Skeletal muscle satellite cell (primary cell): Measurements from ENCODE around the gene SELENOF. TPM values are rescaled to one million over a fixed set of nuclear protein-coding genes. Genes with fewer than 3 reads are reported as not detected.

Experiments
- H3K27me3 ChIP-seq: 2 replicates; pipeline ENCODE4 v1.7.0; 2013; ENCODE audit warnings: low read length; ENCODE audit not compliant: control insufficient read depth, insufficient read depth
- H3K36me3 ChIP-seq: 2 replicates; pipeline ENCODE4 v1.7.0; 2013; ENCODE audit warnings: mild to moderate bottlenecking, control low read depth, low read length; ENCODE audit not compliant: insufficient read depth
- H3K4me1 ChIP-seq: 2 replicates; pipeline ENCODE4 v1.7.0; 2013; ENCODE audit warnings: low read length; ENCODE audit not compliant: control insufficient read depth, insufficient read depth
- H3K4me2 ChIP-seq: 2 replicates; pipeline ENCODE4 v1.7.0; 2013; ENCODE audit warnings: mild to moderate bottlenecking, low read length
- H3K4me3 ChIP-seq: 2 replicates; pipeline ENCODE4 v1.7.0; 2013; ENCODE audit warnings: low read length
- H3K9ac ChIP-seq: 2 replicates; pipeline ENCODE4 v1.7.0; 2013; ENCODE audit warnings: mild to moderate bottlenecking, low read depth, low read length, moderate library complexity
- H3K9me3 ChIP-seq: replicated peaks from 2 replicates; pipeline ENCODE4 v1.7.0; 2013; ENCODE audit warnings: mild to moderate bottlenecking, control low read depth, low read length
- total RNA-seq: library from RNA; depleted of rRNA; stranded (reverse); fragments of >200 nt; gene quantifications from 2 replicates; pipeline ENCODE4 v1.2.3, GENCODE V29; 2012; rRNA removed

The SELENOF gene
- 171 TPM in 2 replicates for total RNA-seq

DNA sequence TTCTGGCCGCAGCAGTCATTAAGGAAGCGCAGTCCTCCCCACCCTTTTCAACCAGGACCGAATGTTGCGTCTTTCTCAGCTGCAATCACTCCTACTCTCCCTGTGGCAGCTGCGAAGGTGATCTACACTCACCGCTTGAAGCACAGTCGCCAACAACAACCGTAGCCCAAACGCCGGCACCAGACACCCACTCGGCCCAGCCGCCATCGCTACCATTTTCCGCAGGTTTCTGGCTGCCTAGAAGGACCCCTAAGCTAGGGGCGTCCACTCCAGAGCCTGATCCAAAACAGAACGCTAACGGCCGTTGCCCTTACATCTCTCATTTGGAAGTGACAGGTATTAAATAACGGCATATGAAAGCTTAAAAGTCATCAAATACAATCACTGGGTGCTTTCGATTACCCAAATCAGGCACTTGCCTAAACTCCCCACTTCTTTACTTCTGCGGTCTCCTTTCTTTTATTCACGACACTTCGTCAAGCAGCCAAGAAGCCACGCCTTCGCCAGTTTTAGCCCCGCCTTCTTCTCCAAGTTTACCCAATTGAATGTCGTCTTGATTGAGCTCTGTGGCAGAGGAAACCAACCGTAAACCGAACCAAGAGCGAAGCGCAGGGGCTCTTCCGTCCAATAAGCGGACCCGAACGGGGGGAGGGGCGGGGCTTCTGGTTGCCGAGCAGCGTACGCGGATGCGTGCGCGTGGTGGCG lies at the start of gene SELENOF:
SELENOF (minus strand) TSS at position 231 of the 705 bp plus-strand sequence; CDS start at position 216, 15 bp downstream.
- Histone ChIP-seq H3K27me3 (no peaks in the 10 kb centered on the region), H3K4me2 (peak within 1 kb of the TSS; percentile 97), H3K4me3 (peak within 1 kb of the TSS; percentile 98), H3K9me3 (no peaks in the 10 kb centered on the region), H3K36me3 (peaks cover 6% of the 10 kb centered on the region), H3K9ac (peak within 1 kb of the TSS; percentile 98), H3K4me1 (peaks cover 15% of the 10 kb centered on the region)

DNA sequence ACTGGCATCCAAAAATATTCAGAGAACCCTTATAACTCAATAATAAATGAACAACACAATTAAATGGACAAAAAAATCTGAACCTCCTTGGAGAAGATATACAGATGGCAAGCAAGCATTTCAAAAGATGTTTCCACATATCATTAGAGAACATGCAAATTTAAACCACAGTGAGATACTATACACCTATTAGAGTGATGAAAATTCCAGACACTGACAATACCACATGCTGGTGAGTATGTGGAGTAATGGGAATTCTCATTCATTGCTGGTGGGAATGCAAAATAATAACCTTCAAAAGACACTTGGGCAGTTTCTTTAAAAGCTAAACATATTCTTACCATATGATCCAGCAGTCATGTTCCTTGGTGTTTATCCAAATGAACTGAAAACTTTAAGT lies 46.6 kb upstream of the SELENOF start:
- no peaks in the 10 kb centered on the region for H3K4me1 ChIP-seq
- H3K36me3 ChIP-seq = no peaks in the 10 kb centered on the region
- no peaks in the 10 kb centered on the region for H3K27me3 ChIP-seq
- H3K4me3 ChIP-seq = no peak overlapping the region
- no peak overlapping the region for H3K9ac ChIP-seq
- no peaks in the 10 kb centered on the region for H3K9me3 ChIP-seq
- H3K4me2 ChIP-seq = no peak overlapping the region

DNA sequence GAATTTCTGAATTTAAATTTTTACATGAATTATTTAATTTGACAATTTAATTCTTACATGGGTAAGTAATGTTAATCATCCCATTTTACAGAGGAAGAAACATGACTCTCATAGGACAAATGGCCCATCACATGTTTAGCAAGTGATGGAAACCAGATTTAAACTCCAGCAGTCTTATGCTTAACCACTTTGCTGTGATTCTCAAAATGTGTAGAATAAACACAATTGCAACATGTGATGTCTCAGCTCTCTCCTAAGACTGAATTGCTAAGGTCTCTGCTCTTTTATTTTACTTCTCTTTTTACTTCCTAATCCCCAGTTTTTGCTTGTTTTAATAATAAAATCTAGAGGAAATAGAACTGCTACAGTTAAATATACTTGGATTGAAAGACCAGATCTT lies 43.3 kb upstream of the SELENOF start:
- no peak overlapping the region for H3K4me3 ChIP-seq
- H3K4me1 ChIP-seq = no peaks in the 10 kb centered on the region
- no peak overlapping the region for H3K9ac ChIP-seq

DNA sequence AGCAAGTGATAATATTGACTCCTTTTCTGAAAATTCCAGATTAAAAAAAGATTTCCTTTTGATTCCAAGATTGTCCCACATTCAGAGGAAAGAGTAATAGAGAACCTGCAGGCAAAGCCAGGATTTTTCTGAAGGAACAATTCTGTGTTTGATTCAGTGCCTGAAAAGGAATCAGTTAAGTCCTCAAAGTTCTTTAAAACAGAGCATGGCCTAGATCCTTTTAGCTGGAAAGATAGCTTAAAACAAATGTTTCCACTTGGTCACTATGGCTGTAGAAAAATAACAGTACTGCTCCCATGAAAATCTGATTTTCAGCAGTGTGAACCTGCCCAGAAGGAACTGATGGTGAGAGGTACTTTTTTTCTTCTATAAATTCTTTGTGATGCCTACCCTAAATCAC lies 42.3 kb upstream of the SELENOF start:
- Histone ChIP-seq H3K4me2 (no peak overlapping the region), H3K9ac (no peak overlapping the region), H3K27me3 (no peaks in the 10 kb centered on the region), H3K9me3 (no peaks in the 10 kb centered on the region), H3K36me3 (no peaks in the 10 kb centered on the region), H3K4me1 (no peaks in the 10 kb centered on the region), H3K4me3 (no peak overlapping the region)

More for the DNA sequence above, 43.3 kb upstream of the SELENOF start:
- H3K9me3 ChIP-seq = no peaks in the 10 kb centered on the region
- H3K27me3 ChIP-seq = no peaks in the 10 kb centered on the region
- no peak overlapping the region for H3K4me2 ChIP-seq
- no peaks in the 10 kb centered on the region for H3K36me3 ChIP-seq

DNA sequence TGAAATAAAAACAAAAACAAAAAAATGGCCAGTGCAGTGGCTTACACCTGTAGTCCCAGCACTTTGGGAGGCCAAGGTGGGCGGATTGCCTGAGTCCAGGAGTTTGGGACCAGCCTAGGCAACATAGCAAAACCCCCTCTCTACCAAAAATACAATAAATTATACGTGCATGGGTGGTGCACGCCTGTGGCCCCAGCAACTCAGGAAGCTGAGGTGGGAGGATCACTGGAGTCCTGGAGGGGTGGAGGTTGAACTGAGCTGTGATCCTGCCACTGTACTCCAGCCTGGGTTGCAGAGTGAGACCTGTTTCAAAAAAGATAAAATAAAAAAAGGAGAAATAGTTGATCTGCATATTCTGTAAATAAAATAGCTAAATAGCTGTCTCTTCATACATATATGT lies 41.8 kb upstream of the SELENOF start:
- H3K9ac ChIP-seq = no peak overlapping the region
- H3K4me2 ChIP-seq = no peak overlapping the region
- H3K4me3 ChIP-seq = no peak overlapping the region
- no peaks in the 10 kb centered on the region for H3K27me3 ChIP-seq
- H3K4me1 ChIP-seq = no peaks in the 10 kb centered on the region
- no peaks in the 10 kb centered on the region for H3K9me3 ChIP-seq
- H3K36me3 ChIP-seq = no peaks in the 10 kb centered on the region

DNA sequence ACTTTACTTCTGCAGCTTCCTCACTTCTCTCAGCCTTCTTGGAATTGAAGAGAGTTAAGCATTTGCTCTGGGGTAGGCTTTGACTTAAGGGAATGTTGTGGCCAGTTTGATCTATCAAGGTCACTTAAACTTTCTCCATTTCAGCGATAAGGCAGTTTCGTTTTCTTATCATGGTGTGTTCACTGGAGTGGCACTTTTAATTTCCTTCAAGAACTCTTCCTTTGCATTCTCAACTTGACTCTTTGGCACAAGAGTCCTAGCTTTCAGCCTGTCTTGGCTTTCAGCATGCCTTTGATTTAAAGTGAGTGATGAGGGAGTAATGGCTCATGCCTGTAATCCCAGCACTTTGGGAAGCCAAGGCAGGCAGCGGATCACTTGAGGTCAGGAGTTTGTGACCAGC lies 39.2 kb upstream of the SELENOF start:
- no peaks in the 10 kb centered on the region for H3K36me3 ChIP-seq
- H3K9me3 ChIP-seq = no peaks in the 10 kb centered on the region
- H3K4me1 ChIP-seq = no peaks in the 10 kb centered on the region
- H3K4me2 ChIP-seq = no peak overlapping the region
- H3K4me3 ChIP-seq = no peak overlapping the region
- no peaks in the 10 kb centered on the region for H3K27me3 ChIP-seq
- no peak overlapping the region for H3K9ac ChIP-seq

DNA sequence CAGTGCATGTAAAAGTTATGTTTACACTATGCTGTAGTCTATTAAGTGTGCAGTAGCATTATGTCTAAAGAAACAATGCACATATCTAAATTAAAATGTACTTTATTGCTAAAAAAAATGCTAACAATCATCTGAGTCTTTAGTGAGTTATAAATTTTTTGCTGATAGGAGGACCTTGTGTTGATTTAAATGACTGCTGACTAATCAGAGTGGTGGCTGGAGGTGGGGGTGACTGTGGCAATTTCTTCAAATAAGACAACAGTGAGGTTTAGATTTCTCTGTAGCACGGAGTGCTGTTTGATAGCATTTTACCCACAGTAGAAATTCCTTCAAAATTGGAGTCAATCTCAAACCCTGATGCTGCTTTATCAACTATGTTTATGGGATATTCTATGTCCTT lies 37.5 kb upstream of the SELENOF start:
- no peak overlapping the region for H3K4me3 ChIP-seq
- H3K27me3 ChIP-seq = no peaks in the 10 kb centered on the region
- no peaks in the 10 kb centered on the region for H3K9me3 ChIP-seq
- H3K36me3 ChIP-seq = no peaks in the 10 kb centered on the region
- no peaks in the 10 kb centered on the region for H3K4me1 ChIP-seq
- H3K4me2 ChIP-seq = no peak overlapping the region
- H3K9ac ChIP-seq = no peak overlapping the region

DNA sequence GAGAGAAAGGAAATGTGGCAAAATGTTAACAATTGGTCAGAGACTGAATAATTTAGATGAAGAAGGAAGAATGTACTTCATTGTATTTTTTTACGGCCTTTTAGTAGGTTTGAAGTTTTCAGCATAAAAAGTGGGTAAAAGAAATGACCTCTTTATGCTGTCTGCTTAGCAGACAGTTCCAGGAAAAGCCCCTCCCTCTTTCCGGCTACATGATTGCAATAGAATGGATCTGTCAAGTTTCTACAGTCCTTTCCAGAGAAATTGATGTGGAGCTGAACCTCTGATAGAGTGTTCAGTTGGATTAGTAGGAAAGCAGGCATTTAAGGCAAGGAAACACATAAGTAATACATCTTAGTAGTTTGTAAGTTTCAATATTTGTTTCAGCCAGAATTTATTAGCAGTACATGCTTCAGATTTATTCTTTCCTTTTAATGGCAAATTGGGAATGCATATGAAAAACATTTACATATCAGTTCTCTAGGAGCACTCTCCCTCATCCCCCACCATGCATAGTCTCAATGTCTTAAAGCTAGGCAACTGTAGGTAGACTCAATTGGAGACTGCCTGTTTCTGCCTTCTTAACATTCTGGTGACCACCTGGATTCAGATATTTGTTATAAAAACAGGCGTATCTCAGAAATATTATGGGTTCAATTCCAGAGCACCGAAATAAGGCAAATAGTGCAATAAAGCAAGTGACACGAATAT lies 36.9 kb upstream of the SELENOF start:
- no peaks in the 10 kb centered on the region for H3K9me3 ChIP-seq
- H3K4me2 ChIP-seq = no peak overlapping the region
- no peaks in the 10 kb centered on the region for H3K36me3 ChIP-seq
- no peaks in the 10 kb centered on the region for H3K27me3 ChIP-seq
- H3K9ac ChIP-seq = no peak overlapping the region
- no peaks in the 10 kb centered on the region for H3K4me1 ChIP-seq
- H3K4me3 ChIP-seq = no peak overlapping the region

DNA sequence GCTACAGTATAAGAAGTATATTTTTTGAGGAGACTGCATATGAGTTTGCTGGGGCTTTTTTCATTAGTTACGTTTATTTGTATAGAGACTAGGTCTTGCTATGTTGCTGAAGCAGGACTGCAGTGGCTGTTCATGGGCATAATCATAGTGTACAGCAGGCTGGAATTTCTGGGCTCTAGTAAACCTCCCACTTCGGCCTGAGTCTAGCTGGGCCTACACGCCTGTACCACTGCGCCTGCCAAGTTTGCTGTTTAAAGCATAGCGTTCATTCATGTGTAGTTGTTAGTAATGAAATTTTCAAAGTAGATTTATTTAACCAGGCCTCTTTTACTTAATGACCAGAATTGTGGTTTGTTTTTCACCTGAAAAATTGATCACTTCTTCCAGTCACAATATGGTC lies 34.3 kb upstream of the SELENOF start:
- Histone ChIP-seq H3K4me1 (no peaks in the 10 kb centered on the region), H3K9ac (no peak overlapping the region), H3K27me3 (no peaks in the 10 kb centered on the region), H3K9me3 (no peaks in the 10 kb centered on the region), H3K4me3 (no peak overlapping the region), H3K36me3 (no peaks in the 10 kb centered on the region), H3K4me2 (no peak overlapping the region)

DNA sequence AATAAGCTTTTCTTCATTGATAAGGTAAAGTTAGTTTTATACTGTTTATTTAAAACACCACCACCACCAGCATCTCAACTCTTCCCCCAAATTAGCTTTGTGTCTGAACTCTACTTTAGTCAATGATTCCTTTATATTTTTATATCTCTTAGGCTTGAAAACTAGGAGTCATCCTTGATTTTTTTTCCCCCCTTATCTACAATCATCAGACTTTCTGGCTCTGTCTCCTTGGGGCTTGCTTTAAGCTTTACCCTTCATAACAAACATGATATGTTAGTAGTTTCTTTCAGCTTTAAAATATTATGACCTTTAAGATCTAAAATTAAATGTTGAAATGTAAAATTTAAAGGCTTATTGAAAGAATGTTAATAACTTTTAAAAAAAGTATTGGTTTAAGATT lies 28.8 kb upstream of the SELENOF start:
- no peak overlapping the region for H3K4me2 ChIP-seq
- H3K9me3 ChIP-seq = no peaks in the 10 kb centered on the region
- H3K36me3 ChIP-seq = no peaks in the 10 kb centered on the region
- H3K4me3 ChIP-seq = no peak overlapping the region
- H3K4me1 ChIP-seq = no peaks in the 10 kb centered on the region
- H3K27me3 ChIP-seq = no peaks in the 10 kb centered on the region
- H3K9ac ChIP-seq = no peak overlapping the region

DNA sequence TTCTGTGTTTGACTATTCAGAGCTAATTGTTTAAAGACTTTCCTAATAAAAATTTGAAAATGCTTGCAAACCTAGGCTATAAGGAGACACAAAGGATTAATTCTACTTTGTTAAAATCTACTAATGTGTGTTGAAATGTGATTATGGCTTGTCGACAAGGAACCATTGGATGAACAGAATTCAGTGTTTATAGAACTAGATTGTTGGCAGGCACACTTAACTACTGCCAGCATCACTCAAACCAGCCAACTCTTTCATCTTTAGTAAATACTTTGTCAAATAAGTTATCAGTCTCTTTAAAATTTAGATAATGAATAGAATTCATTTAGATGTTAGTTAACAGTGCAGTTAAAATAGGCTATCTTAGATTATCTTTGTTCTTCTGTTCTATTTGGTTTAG lies 28.1 kb upstream of the SELENOF start:
- Histone ChIP-seq H3K4me3 (no peak overlapping the region), H3K27me3 (no peaks in the 10 kb centered on the region), H3K9me3 (no peaks in the 10 kb centered on the region), H3K9ac (no peak overlapping the region), H3K4me1 (no peaks in the 10 kb centered on the region), H3K4me2 (no peak overlapping the region), H3K36me3 (no peaks in the 10 kb centered on the region)

DNA sequence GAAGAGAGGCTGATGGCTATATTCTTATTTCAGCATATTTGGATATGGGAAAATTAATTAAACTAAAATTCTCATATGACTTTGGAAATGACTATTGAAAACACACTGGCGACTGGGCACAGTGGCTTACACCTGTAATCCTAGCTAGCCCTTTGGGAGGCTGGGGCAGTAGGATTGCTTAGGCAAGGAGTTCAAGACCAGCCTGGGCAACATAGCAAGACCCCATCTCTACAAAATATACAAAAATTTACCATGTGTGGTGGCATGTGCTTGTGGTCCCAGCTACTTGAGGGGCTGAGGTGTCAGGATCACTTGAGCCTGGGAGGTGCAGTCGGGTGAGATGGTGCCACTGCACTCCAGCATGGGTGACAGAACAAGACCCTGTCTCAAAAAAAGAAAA lies 26.7 kb upstream of the SELENOF start:
- Histone ChIP-seq H3K9me3 (no peaks in the 10 kb centered on the region), H3K27me3 (no peaks in the 10 kb centered on the region), H3K9ac (no peak overlapping the region), H3K36me3 (no peaks in the 10 kb centered on the region), H3K4me3 (no peak overlapping the region), H3K4me1 (no peaks in the 10 kb centered on the region), H3K4me2 (no peak overlapping the region)
